ENCODE results near the gene ISCU.
A peak's percentile ranks its signal among the peaks of the same experiment; 100 is the strongest.

The ISCU gene

DNA sequence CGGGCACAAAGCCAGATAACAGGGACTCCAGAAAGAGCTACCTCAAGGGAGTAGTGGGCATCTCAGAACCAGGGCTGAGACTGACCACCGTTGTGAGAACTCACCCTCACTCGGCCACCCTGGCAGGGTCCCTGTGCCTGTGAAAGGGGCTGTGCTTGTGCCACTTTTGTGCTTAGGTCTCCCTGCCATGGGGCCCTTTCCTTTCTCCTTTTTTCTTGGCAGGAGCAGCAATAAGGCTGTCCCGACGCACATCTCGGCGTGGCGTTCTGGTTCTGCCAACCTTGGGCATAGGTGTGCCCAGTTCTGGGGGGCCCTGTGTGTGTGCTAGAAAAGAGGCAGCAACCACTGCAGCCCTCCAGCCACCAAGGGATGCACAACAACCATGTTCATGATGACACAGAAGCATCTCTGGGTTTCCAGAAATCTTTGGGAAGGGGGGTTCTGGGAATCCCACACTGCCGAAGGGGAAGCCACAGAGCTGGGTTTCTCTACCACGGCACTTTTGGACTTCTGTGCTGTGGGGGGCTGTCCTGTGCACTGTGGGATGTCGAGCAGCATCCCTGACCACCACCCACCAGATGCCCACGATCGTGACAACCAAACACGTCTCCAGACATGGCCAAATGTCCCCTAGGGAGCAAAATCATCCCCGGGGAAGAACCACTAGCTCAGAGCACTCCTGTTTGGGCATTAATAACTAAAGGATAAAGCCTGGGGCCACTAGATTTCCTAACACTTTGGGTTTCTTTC is 48.6 kb downstream of the ISCU start:
- Histone ChIP-seq H3K27me3 (ENCODE audit: control insufficient read depth, low read length) (peaks cover 37% of the 10 kb centered on the region), H3K36me3 (ENCODE audit: control insufficient read depth, low read length) (no peaks in the 10 kb centered on the region), H3K27ac (ENCODE audit: low read depth, low read length) (no peak overlapping the region), H3K79me2 (ENCODE audit: control insufficient read depth, low read length) (no peaks in the 10 kb centered on the region), H3K4me2 (ENCODE audit: low read length) (no peak overlapping the region), H3K4me1 (ENCODE audit: control insufficient read depth, low read length) (peaks cover 17% of the 10 kb centered on the region), H3K4me3 (ENCODE audit: low read length) (no peak overlapping the region), H3K9me3 (ENCODE audit: control insufficient read depth, insufficient read depth, low read length) (peaks cover 5% of the 10 kb centered on the region; the same call in 1 of the 2 replicates), H3K9me2 (replicated peaks; ENCODE audit: control insufficient read depth, low read length) (no peaks in the 10 kb centered on the region), H4K20me1 (ENCODE audit: control insufficient read depth, insufficient read depth, low read depth, low read length) (no peaks in the 10 kb centered on the region), H3F3A (ENCODE audit: control insufficient read depth, insufficient read depth) (0 out of 2 replicates have a peak, but pooled peaks cover 2% of the 10 kb centered on the region)
- no peak for TF ChIP-seq EZH2phosphoT487 (IDR thresholded peaks at IDR 0.05; ENCODE audit: borderline replicate concordance, low read length)

- peaks cover 10% of the 10 kb centered on the region; the same call in 1 of the 2 replicates for H3K9me3 ChIP-seq (ENCODE audit: control insufficient read depth, insufficient read depth, low read length)
- H3K4me1 ChIP-seq (ENCODE audit: control insufficient read depth, low read length), result peaks cover 22% of the 10 kb centered on the region
- peaks cover 37% of the 10 kb centered on the region for H3K27me3 ChIP-seq (ENCODE audit: control insufficient read depth, low read length)
- H3K36me3 ChIP-seq (ENCODE audit: control insufficient read depth, low read length), result no peaks in the 10 kb centered on the region
- H3K9me2 ChIP-seq (replicated peaks; ENCODE audit: control insufficient read depth, low read length), result no peaks in the 10 kb centered on the region
- H3F3A ChIP-seq (ENCODE audit: control insufficient read depth, insufficient read depth), result no peaks in the 10 kb centered on the region
- H4K20me1 ChIP-seq (ENCODE audit: control insufficient read depth, insufficient read depth, low read depth, low read length), result no peaks in the 10 kb centered on the region
- H3K4me2 ChIP-seq (ENCODE audit: low read length), result no peak overlapping the region
- TF ChIP-seq, protein P1, sequence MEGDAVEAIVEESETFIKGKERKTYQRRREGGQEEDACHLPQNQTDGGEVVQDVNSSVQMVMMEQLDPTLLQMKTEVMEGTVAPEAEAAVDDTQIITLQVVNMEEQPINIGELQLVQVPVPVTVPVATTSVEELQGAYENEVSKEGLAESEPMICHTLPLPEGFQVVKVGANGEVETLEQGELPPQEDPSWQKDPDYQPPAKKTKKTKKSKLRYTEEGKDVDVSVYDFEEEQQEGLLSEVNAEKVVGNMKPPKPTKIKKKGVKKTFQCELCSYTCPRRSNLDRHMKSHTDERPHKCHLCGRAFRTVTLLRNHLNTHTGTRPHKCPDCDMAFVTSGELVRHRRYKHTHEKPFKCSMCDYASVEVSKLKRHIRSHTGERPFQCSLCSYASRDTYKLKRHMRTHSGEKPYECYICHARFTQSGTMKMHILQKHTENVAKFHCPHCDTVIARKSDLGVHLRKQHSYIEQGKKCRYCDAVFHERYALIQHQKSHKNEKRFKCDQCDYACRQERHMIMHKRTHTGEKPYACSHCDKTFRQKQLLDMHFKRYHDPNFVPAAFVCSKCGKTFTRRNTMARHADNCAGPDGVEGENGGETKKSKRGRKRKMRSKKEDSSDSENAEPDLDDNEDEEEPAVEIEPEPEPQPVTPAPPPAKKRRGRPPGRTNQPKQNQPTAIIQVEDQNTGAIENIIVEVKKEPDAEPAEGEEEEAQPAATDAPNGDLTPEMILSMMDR (IDR thresholded peaks at IDR 0.05; ENCODE audit: low read depth, low read length, poor library complexity, severe bottlenecking), result peak; percentile 86
- no peak for TF ChIP-seq EZH2phosphoT487 (IDR thresholded peaks at IDR 0.05; ENCODE audit: borderline replicate concordance, low read length)
- H3K4me3 ChIP-seq (ENCODE audit: low read length), result no peak overlapping the region
- H3K27ac ChIP-seq (ENCODE audit: low read depth, low read length), result no peak overlapping the region
- H3K79me2 ChIP-seq (ENCODE audit: control insufficient read depth, low read length), result no peaks in the 10 kb centered on the region
These were observed 49.6 kb downstream of the ISCU start for GRCh38 chr12:108611884-108612415.

- Histone ChIP-seq H3F3A (ENCODE audit: control insufficient read depth, insufficient read depth) (no peaks in the 10 kb centered on the region), H3K9me2 (replicated peaks; ENCODE audit: control insufficient read depth, low read length) (no peaks in the 10 kb centered on the region), H3K9me3 (ENCODE audit: control insufficient read depth, insufficient read depth, low read length) (peaks cover 10% of the 10 kb centered on the region; the same call in 1 of the 2 replicates), H3K27me3 (ENCODE audit: control insufficient read depth, low read length) (peaks cover 37% of the 10 kb centered on the region), H3K4me3 (ENCODE audit: low read length) (no peak overlapping the region), H4K20me1 (ENCODE audit: control insufficient read depth, insufficient read depth, low read depth, low read length) (no peaks in the 10 kb centered on the region), H3K36me3 (ENCODE audit: control insufficient read depth, low read length) (no peaks in the 10 kb centered on the region), H3K79me2 (ENCODE audit: control insufficient read depth, low read length) (no peaks in the 10 kb centered on the region), H3K27ac (ENCODE audit: low read depth, low read length) (no peak overlapping the region), H3K4me1 (ENCODE audit: control insufficient read depth, low read length) (peaks cover 29% of the 10 kb centered on the region), H3K4me2 (ENCODE audit: low read length) (no peak overlapping the region)
- TF ChIP-seq EZH2phosphoT487 (IDR thresholded peaks at IDR 0.05; ENCODE audit: borderline replicate concordance, low read length), result no peak
- TF ChIP-seq, protein P1 (IDR thresholded peaks at IDR 0.05; ENCODE audit: low read depth, low read length, poor library complexity, severe bottlenecking), result no peak
These were observed 50.4 kb downstream of the ISCU start for GRCh38 chr12:108612788-108613282.

DNA sequence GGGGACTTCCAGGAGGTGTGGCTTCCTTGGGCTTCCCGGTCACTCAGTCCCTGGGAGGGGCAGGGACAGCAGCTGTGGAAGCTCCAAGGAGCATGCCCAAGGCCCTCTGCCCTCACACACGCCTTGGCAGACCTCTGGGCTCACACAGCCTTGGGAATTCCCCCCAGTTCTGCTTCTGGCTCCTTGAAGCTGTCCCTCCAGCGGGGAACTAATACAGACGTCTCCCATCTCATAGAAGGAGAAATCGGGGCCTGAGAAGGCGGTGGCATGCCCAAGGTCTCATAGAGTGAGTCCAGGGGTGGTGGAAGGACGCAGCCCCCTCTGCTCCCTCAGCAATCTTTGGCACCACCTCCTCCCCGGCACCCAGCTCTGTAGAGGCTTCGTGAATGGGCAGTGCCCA is 51.2 kb downstream of the ISCU start:
- Histone ChIP-seq H3K4me3 (ENCODE audit: low read length) (no peak overlapping the region), H3K79me2 (ENCODE audit: control insufficient read depth, low read length) (no peaks in the 10 kb centered on the region), H3K4me2 (ENCODE audit: low read length) (no peak overlapping the region), H3K27me3 (ENCODE audit: control insufficient read depth, low read length) (peaks cover 39% of the 10 kb centered on the region), H3K4me1 (ENCODE audit: control insufficient read depth, low read length) (peaks cover 36% of the 10 kb centered on the region), H3K9me2 (replicated peaks; ENCODE audit: control insufficient read depth, low read length) (no peaks in the 10 kb centered on the region), H3F3A (ENCODE audit: control insufficient read depth, insufficient read depth) (no peaks in the 10 kb centered on the region), H3K9me3 (ENCODE audit: control insufficient read depth, insufficient read depth, low read length) (peaks cover 10% of the 10 kb centered on the region; the same call in 1 of the 2 replicates), H3K36me3 (ENCODE audit: control insufficient read depth, low read length) (no peaks in the 10 kb centered on the region), H3K27ac (ENCODE audit: low read depth, low read length) (no peak overlapping the region), H4K20me1 (ENCODE audit: control insufficient read depth, insufficient read depth, low read depth, low read length) (no peaks in the 10 kb centered on the region)
- TF ChIP-seq EZH2phosphoT487 (IDR thresholded peaks at IDR 0.05; ENCODE audit: borderline replicate concordance, low read length), result no peak
- TF ChIP-seq, protein P1 (IDR thresholded peaks at IDR 0.05; ENCODE audit: low read depth, low read length, poor library complexity, severe bottlenecking), result no peak
